NCI-H1092 treated with DMSO at 0.1 percent for 48 hours (cell line): Measurements from ENCODE around the gene POU5F1.
A peak's percentile ranks its signal among the peaks of the same experiment; 100 is the strongest.
"Not testable (repeated sequence)": the region's sequence is repeated elsewhere in the genome, so short reads cannot be mapped to it uniquely, and the experiment has no call there.

Source experiments
- DNase-seq: peaks from one replicate; lab custom pipeline; 2025; lab: John Stamatoyannopoulos, UW

Gene POU5F1

GRCh38 chr6:31165064-31165832 lies 5.2 kb downstream of the POU5F1 start:
- not testable (repeated sequence) for DNase-seq

DNA sequence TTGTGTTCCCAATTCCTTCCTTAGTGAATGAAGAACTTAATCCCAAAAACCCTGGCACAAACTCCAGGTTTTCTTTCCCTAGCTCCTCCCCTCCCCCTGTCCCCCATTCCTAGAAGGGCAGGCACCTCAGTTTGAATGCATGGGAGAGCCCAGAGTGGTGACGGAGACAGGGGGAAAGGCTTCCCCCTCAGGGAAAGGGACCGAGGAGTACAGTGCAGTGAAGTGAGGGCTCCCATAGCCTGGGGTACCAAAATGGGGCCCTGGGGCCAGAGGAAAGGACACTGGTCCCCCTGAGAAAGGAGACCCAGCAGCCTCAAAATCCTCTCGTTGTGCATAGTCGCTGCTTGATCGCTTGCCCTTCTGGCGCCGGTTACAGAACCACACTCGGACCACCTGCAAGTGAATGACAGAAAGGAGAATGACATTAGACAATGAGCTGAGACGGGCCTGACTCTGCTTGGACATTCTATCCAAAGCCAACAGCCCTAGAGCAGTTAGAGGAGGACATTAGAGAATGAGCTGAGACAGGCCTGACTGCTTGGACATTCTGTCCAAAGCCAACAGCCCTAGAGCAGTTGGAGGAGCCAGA lies 5.9 kb downstream of the POU5F1 start:
- DNase-seq: not testable (repeated sequence)

- no peak for DNase-seq
These were observed 6.6 kb downstream of the POU5F1 start for GRCh38 chr6:31163922-31164321.

DNA sequence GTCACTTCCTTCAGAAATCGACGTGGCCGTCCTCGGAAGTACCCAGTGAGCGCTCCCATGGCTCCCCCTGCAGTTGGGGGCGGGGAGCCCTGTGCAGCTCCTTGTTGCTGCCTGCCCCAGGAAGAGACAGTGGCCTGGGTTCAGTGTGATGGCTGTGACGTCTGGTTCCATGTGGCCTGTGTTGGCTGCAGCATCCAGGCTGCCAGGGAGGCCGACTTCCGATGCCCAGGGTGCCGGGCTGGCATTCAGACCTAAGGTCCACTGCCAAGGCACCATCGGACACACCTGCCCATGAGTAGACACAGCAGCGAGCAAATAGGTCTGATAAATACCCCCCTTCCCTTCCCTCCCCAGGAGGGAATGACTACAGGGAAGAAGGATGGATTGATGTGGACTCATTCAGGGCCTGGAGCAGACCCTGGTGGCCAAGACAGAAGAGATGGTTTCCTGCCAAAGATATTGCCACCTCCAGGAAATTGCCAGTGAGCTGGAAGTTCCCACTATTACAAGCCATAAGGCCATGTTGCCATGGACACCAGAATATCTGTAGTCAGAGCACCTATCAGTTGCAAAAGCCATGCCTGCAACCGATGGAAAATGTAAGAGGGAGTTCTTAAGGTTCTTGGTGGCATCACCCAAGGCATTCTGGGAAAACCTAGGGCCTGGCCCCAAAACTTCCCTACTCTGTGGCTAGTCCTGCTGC lies 7.9 kb downstream of the POU5F1 start:
- no peak for DNase-seq

GRCh38 chr6:31161216-31162126 lies 9.0 kb downstream of the POU5F1 start:
- DNase-seq: no peak

DNA sequence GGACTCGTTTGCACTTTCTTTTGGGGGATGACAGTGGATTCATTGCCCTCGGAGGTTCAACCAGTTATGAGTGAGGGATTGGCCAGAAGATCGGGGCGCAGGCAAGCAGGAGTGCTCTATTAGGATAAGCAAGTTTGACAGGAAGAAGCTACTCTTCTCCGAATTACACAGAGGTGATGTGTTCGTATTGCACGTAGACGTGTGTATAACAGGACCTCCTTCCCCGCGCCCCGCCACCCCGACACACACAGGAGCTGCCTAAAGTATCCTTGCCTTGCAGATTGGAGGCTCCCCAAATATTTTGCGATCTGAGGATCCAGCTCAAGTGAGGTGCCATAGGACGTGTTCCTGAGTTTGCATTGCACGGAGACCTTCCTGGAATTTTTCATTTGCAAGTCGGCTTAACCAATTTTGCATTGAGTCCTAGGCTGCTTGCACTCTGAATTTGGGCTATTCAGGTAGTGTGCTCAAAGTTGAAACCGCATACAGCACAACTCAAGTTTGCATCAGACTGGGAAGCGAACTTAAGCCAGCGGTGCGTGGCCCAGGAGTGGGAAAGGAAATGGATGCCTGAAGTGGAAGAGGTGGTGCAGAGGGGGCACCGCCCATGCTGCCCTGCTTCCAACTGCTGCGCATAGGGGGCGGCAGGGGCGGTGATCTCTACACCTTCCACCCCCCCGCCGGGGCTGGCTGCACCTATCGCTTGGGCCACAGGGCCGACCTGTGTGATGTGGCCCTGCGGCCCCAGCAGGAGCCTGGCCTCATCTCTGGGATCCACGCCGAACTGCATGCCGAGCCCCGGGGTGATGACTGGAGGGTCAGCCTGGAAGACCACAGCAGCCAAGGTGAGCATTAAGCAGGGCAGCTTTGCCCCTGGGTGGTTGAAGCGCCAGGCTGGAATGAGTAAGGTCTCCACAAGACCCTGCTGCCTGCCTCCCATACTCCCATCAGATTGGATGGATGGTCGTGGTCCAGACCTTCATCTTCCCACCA lies 11.3 kb downstream of the POU5F1 start:
- no peak for DNase-seq

DNA sequence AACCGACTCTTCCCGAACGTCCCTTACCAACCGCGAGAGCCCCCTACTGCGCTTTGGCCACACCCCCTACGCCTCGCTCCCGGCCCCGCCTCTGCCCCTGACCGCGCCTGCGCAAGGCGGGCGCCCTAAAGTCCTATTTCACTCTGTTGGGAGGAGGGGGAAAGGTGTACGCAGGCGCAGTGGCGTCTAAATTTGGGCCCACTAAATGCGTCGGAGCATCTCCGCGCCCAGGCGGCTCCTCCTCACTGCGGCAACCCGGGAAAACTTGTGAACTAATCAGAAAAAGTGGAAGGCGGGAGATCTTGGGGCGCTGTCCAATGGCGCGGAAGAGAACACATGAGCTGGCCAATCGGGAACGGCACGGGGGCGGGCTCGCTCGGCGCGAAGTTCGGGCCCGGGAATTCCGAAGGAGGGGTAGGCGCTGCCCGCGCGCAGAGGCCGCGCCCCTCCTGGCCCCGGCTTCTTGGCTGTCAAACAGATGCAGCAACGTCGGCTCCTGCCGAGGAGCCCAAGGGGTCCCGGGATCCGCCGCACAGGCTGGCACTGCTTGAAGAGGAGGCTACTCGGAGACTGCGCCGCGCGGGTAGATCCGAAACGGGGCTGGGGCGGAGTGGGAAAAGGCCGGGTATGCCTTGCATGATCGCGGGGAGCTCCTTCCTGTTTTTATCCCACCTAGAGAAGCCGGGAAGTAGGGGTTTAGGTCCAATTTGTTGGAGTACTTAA lies 12.2 kb downstream of the POU5F1 start, which contains the start of gene TCF19:
TCF19 (plus strand) TSS at position 450 of the 723 bp plus-strand sequence. CDS start 881 bp downstream, outside the sequence.
- DNase-seq: peak; percentile 96

DNA sequence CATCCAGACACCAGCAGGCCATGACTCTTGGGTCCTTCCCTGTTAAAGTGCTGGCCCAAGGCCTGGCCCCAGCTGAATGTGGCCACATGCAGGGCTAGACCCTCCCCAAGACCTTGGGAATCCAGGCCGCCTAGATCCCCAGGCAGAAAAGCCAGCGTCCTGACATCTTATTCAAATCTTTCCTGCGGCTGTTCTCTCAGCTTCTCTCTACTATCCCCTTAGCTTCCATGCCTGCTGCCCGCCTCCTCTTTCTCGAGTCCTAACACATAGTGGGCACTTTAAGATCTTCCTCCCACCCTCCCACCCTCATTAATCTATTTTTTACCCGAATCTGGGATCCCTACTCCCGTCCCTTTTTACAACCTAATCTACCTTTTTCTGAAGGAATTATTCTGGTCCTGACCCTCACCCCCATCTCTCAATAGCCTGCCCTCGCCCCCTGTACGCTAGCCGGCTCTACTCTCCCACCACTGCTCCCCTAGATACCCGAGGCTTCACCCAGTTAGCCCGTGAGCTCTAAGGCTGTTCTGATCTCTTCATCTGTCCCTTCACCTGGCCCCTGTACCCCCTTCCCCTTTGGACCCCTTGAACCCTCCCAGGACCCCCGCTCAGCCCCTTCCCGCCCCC lies 12.9 kb downstream of the POU5F1 start, which contains the start of gene CCHCR1:
CCHCR1 (minus strand) TSS at position 290 of the 627 bp plus-strand sequence; CDS start at position 88, 202 bp downstream.
- no peak for DNase-seq

DNA sequence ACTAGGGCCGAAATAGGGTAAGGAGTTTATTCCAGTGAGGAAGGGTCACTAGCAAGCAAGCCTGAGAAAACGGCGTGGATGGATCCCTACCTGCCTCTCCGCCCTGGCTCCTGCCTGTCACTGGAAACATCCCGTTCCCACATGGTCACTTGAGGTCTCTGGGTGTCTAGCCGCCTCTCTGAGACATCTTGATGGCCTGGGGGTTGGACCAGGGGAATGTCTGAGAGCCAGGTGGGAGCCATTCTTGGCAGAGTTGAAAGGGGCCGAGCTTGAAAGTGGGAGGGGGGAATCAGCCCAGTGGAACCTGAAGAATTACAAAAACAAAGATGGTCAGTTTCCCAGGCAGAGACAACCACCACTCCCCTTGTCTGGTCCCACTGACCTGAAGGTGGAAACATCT lies 13.8 kb downstream of the POU5F1 start:
- DNase-seq: no peak

DNA sequence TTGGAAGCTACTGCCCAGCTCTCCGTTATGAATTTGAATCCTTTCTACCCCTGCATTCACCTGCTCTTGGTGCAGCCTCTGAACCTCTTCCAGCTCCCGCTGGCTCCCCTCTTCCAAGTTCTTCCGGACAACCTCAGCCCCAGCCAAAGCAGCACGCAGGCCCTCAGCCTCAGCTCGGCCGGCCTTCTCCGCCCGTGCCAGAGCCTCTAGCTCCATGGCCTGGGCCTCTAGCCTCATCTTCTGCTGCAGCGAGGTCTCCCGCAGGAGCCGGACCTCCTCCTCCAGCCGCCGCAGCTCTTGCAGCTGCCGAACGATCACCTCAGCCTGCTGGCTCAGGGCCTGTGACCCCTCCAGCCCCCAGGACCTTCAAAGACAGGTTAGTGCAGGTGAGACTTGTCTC lies 16.0 kb downstream of the POU5F1 start:
- DNase-seq: no peak

DNA sequence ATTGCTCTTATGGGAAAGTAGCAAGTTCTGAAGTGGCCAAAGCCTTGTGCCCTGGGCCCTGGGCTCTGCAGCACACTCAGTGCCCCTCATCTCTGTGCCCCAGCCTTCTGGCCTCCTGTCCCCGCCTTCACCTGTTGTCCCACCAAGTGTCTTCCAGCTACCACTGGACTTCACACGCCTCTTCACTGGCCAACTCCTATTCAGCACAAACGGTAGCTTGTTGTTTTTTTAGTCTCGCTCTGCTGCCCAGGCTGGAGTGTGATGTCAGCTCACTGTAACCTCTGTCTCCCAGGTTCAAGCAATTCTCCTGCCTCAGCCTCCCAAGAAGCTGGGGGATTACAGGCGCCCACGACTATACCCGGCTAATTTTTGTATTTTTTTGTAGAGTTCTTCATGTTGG lies 17.7 kb downstream of the POU5F1 start:
- DNase-seq: no peak

- DNase-seq: no peak
These were observed 20.5 kb downstream of the POU5F1 start for GRCh38 chr6:31149827-31150447.

GRCh38 chr6:31145386-31145785 lies 25.1 kb downstream of the POU5F1 start:
- no peak for DNase-seq

GRCh38 chr6:31144970-31145340 lies 25.5 kb downstream of the POU5F1 start:
- DNase-seq: no peak

- no peak for DNase-seq
These were observed 26.0 kb downstream of the POU5F1 start for GRCh38 chr6:31144296-31144969.

- DNase-seq: no peak
These were observed 27.3 kb downstream of the POU5F1 start for GRCh38 chr6:31143148-31143547.

DNA sequence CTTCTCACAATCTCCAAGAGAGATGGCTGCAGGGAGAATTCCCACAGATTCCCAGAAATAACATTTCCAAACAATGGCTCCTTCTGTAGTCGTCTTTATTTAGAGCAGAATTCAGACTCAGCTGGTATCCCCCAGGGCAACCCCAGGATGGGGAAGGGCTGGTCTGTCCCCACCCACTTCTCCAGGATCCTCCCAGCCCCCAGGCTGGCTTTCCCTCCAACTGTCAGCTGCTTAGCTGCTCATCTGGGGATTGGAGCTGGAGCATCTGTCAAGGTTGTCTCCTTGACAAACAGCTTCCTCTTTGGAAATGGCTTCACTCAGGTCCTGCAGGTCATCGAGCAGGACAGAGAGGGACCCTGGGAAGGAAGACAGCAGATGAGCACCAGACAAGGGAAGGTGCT lies 28.1 kb downstream of the POU5F1 start:
- no peak for DNase-seq

DNA sequence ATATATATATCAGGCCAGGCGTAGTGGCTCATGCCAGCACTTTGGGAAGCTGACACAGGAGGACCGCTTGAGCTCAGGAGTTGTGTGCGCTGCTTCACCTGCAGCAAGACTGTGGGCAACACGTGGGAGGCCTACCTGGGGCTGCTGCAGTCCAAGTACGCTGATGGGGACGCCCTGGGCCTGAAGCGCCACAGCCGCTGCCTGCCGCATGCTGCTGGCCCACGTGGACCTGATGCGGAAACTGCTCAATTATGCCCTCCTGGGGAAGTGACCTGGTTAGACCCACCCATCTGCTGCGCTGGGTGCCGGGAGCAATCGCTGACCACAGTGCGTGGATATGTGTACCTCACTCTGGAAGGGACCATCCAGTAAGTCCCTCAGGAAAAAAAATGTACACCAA lies 29.8 kb downstream of the POU5F1 start:
- no peak for DNase-seq
